ENCODE measurements around the gene DST.
"Not testable (repeated sequence)": the region's sequence is repeated elsewhere in the genome, so short reads cannot be mapped to it uniquely, and the experiment has no call there.

The DST gene

DNA sequence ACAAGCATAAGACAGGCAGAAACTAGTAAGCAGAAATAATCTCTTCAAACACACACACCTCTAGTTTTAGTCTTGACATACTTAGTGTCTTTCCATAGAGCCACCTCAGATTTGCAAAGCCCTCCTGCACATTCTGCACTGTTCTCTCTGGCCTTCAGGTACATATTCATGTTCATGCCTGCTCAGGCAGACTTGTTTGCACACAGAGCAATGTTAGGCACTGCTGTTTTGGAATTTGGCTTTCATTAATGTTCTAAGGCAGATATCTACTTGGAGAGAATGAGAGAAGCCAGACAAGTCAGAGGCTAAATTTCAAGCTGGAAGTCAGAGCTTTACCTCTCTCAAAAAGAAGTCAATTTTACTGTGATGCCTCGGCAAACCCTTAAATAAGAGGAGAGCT, 21.3 kb upstream of the DST start:
- Histone ChIP-seq H3K4me1 (ENCODE audit: control insufficient read depth in 1 of 2, insufficient read depth in 2 of 2, low read length in 2 of 2) (no peaks in the 10 kb centered on the region), H3K9ac (ENCODE audit: low read depth in 1 of 2, low read length in 2 of 2) (no peak overlapping the region), H3K9me3 (ENCODE audit: control insufficient read depth in 1 of 2, low read length in 2 of 2) (no peaks in the 10 kb centered on the region), H3K36me3 (ENCODE audit: control insufficient read depth in 1 of 2, insufficient read depth in 2 of 2, low read length in 2 of 2) (no peaks in the 10 kb centered on the region), H3K27me3 (ENCODE audit: control insufficient read depth in 1 of 2, insufficient read depth in 2 of 2, low read length in 2 of 2) (no peaks in the 10 kb centered on the region), H3K27ac (ENCODE audit: low read depth, low read length) (no peak overlapping the region), H3K4me3 (ENCODE audit: low read depth in 1 of 2, low read length in 2 of 2) (no peak overlapping the region)

DNA sequence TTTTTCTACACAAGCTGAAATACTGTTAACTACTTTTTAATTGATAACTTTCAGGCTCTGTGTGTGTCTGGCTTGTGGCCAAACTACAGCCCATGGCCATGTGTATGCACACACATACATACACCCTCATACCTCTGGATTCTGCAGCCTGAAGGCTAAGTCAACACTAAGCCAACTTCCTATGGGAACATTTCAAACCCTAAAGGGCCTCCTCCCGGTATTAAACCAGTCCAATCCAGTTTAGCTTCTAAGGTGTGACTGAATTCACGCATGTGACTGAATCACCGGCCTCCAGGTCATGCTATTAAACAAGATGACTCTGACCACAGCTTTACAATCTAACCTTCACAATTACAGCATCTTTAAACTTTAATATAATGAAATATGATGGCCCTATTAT, 20.7 kb upstream of the DST start:
- no peaks in the 10 kb centered on the region for H3K27me3 ChIP-seq (ENCODE audit: control insufficient read depth in 1 of 2, insufficient read depth in 2 of 2, low read length in 2 of 2)
- no peaks in the 10 kb centered on the region for H3K36me3 ChIP-seq (ENCODE audit: control insufficient read depth in 1 of 2, insufficient read depth in 2 of 2, low read length in 2 of 2)
- no peak overlapping the region for H3K27ac ChIP-seq (ENCODE audit: low read depth, low read length)
- H3K9ac ChIP-seq (ENCODE audit: low read depth in 1 of 2, low read length in 2 of 2): no peak overlapping the region
- no peaks in the 10 kb centered on the region for H3K9me3 ChIP-seq (ENCODE audit: control insufficient read depth in 1 of 2, low read length in 2 of 2)
- no peak overlapping the region for H3K4me3 ChIP-seq (ENCODE audit: low read depth in 1 of 2, low read length in 2 of 2)
- H3K4me1 ChIP-seq (ENCODE audit: control insufficient read depth in 1 of 2, insufficient read depth in 2 of 2, low read length in 2 of 2): no peaks in the 10 kb centered on the region

DNA sequence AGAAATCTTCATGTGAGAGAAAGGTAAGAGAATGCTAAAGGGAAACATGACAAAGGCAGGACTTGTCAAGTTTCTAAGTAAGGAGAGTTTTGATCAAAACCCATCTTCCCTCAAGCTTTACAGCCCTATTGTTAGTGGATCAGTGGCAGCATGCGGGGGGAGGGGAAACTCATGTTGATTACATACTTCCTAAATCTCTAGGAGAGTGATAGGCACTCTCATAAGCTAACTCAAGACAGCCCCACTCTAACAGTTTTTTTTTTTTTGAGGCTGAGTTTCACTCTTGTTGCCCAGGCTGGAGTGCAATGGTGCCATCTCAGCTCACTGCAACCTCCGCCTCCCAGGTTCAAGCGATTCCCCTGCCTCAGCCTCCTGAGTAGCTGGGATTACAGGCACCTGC, 18.6 kb upstream of the DST start:
- not testable (repeated sequence) for H3K27me3 ChIP-seq (ENCODE audit: control insufficient read depth in 1 of 2, insufficient read depth in 2 of 2, low read length in 2 of 2); H3K9me3 ChIP-seq (ENCODE audit: control insufficient read depth in 1 of 2, low read length in 2 of 2); H3K27ac ChIP-seq (ENCODE audit: low read depth, low read length); H3K4me3 ChIP-seq (ENCODE audit: low read depth in 1 of 2, low read length in 2 of 2); H3K9ac ChIP-seq (ENCODE audit: low read depth in 1 of 2, low read length in 2 of 2); H3K36me3 ChIP-seq (ENCODE audit: control insufficient read depth in 1 of 2, insufficient read depth in 2 of 2, low read length in 2 of 2); H3K4me1 ChIP-seq (ENCODE audit: control insufficient read depth in 1 of 2, insufficient read depth in 2 of 2, low read length in 2 of 2)

- no peak overlapping the region for H3K4me3 ChIP-seq (ENCODE audit: low read depth in 1 of 2, low read length in 2 of 2)
- no peaks in the 10 kb centered on the region for H3K27me3 ChIP-seq (ENCODE audit: control insufficient read depth in 1 of 2, insufficient read depth in 2 of 2, low read length in 2 of 2)
- H3K4me1 ChIP-seq (ENCODE audit: control insufficient read depth in 1 of 2, insufficient read depth in 2 of 2, low read length in 2 of 2): peaks cover 10 to 16% of the 10 kb centered on the region in 2 donors
- no peak overlapping the region for H3K9ac ChIP-seq (ENCODE audit: low read depth in 1 of 2, low read length in 2 of 2)
- no peaks in the 10 kb centered on the region for H3K36me3 ChIP-seq (ENCODE audit: control insufficient read depth in 1 of 2, insufficient read depth in 2 of 2, low read length in 2 of 2)
- no peak overlapping the region for H3K27ac ChIP-seq (ENCODE audit: low read depth, low read length)
- H3K9me3 ChIP-seq (ENCODE audit: control insufficient read depth in 1 of 2, low read length in 2 of 2): no peaks in the 10 kb centered on the region
These were observed 17.7 kb upstream of the DST start for GRCh38 chr6:56660381-56660730.

DNA sequence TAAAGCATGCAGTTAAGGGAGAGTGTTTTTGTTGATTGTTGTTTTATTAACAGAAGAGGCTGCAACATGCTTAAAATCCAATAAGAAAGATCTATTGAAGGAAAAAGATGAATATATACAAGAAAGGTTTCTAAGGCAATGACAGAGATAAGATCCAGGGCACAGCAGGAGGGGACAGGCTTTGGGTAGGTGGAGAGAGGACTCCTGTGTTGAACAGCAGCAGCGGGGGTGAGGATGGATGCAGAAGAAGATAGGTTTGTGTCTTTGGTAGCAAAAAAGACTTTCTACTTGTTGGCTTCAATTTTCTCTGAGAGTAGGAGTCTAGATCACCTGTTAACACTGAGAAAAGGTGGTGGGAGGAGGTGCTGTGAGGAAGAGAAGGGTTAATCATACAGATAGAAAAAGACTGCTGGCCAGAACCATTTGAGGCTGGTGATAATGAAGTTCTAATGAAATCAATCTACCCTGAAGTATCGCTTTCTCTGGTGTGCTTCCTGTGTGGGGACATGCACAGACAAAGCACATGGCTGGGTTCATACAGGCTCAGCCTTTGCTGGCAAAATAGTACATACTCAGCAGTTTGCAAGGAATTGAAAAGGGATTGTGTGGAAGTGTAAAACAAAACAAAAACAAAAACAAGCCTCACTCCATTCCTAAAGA, 17.2 kb upstream of the DST start:
- no peak overlapping the region for H3K4me3 ChIP-seq (ENCODE audit: low read depth in 1 of 2, low read length in 2 of 2)
- no peaks in the 10 kb centered on the region for H3K9me3 ChIP-seq (ENCODE audit: control insufficient read depth in 1 of 2, low read length in 2 of 2)
- no peak overlapping the region for H3K9ac ChIP-seq (ENCODE audit: low read depth in 1 of 2, low read length in 2 of 2)
- peaks cover 10 to 17% of the 10 kb centered on the region in 2 donors for H3K4me1 ChIP-seq (ENCODE audit: control insufficient read depth in 1 of 2, insufficient read depth in 2 of 2, low read length in 2 of 2)
- H3K27ac ChIP-seq (ENCODE audit: low read depth, low read length): no peak overlapping the region
- H3K27me3 ChIP-seq (ENCODE audit: control insufficient read depth in 1 of 2, insufficient read depth in 2 of 2, low read length in 2 of 2): no peaks in the 10 kb centered on the region
- H3K36me3 ChIP-seq (ENCODE audit: control insufficient read depth in 1 of 2, insufficient read depth in 2 of 2, low read length in 2 of 2): no peaks in the 10 kb centered on the region

- Histone ChIP-seq H3K27ac (ENCODE audit: low read depth, low read length) (no peak overlapping the region), H3K27me3 (ENCODE audit: control insufficient read depth in 1 of 2, insufficient read depth in 2 of 2, low read length in 2 of 2) (no peaks in the 10 kb centered on the region), H3K9me3 (ENCODE audit: control insufficient read depth in 1 of 2, low read length in 2 of 2) (no peaks in the 10 kb centered on the region), H3K4me3 (ENCODE audit: low read depth in 1 of 2, low read length in 2 of 2) (no peak overlapping the region), H3K36me3 (ENCODE audit: control insufficient read depth in 1 of 2, insufficient read depth in 2 of 2, low read length in 2 of 2) (no peaks in the 10 kb centered on the region), H3K9ac (ENCODE audit: low read depth in 1 of 2, low read length in 2 of 2) (no peak overlapping the region), H3K4me1 (ENCODE audit: control insufficient read depth in 1 of 2, insufficient read depth in 2 of 2, low read length in 2 of 2) (peaks cover 10 to 17% of the 10 kb centered on the region in 2 donors)
These were observed 15.6 kb upstream of the DST start for GRCh38 chr6:56658326-56658725.

DNA sequence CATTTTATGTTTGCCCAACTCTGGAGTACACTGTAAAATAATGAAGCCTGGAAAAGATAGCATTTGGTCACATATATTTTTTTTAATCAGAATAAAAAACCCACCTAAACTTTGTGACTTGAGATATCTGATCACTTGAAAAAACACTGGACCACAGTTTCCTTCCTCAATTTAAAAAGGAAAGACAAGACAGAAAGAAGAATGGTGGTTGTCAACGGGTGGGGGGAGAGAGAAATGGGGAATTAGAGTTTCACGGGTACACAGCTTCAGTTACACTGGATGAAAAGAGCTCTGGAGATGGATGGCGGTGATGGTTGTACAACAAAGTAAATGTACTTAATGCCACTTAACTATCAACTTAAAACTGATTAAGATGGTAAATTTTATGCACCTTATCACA, 14.7 kb upstream of the DST start:
- H3K27ac ChIP-seq (ENCODE audit: low read depth, low read length): no peak overlapping the region
- peaks cover 10 to 17% of the 10 kb centered on the region in 2 donors for H3K4me1 ChIP-seq (ENCODE audit: control insufficient read depth in 1 of 2, insufficient read depth in 2 of 2, low read length in 2 of 2)

GRCh38 chr6:56656466-56656865, 13.8 kb upstream of the DST start:
- Histone ChIP-seq H3K9ac (ENCODE audit: low read depth in 1 of 2, low read length in 2 of 2) (no peak overlapping the region), H3K27me3 (ENCODE audit: control insufficient read depth in 1 of 2, insufficient read depth in 2 of 2, low read length in 2 of 2) (no peaks in the 10 kb centered on the region), H3K9me3 (ENCODE audit: control insufficient read depth in 1 of 2, low read length in 2 of 2) (no peaks in the 10 kb centered on the region), H3K4me1 (ENCODE audit: control insufficient read depth in 1 of 2, insufficient read depth in 2 of 2, low read length in 2 of 2) (peaks cover 10 to 17% of the 10 kb centered on the region in 2 donors), H3K27ac (ENCODE audit: low read depth, low read length) (no peak overlapping the region), H3K4me3 (ENCODE audit: low read depth in 1 of 2, low read length in 2 of 2) (peak overlapping the region in 1 of 2 donors; percentile 7), H3K36me3 (ENCODE audit: control insufficient read depth in 1 of 2, insufficient read depth in 2 of 2, low read length in 2 of 2) (no peaks in the 10 kb centered on the region)

More for the DNA sequence above, 14.7 kb upstream of the DST start:
- Histone ChIP-seq H3K27me3 (ENCODE audit: control insufficient read depth in 1 of 2, insufficient read depth in 2 of 2, low read length in 2 of 2) (no peaks in the 10 kb centered on the region), H3K9me3 (ENCODE audit: control insufficient read depth in 1 of 2, low read length in 2 of 2) (no peaks in the 10 kb centered on the region), H3K4me3 (ENCODE audit: low read depth in 1 of 2, low read length in 2 of 2) (no peak overlapping the region), H3K36me3 (ENCODE audit: control insufficient read depth in 1 of 2, insufficient read depth in 2 of 2, low read length in 2 of 2) (no peaks in the 10 kb centered on the region), H3K9ac (ENCODE audit: low read depth in 1 of 2, low read length in 2 of 2) (no peak overlapping the region)

GRCh38 chr6:56655996-56656395, 13.3 kb upstream of the DST start:
- no peak overlapping the region for H3K27ac ChIP-seq (ENCODE audit: low read depth, low read length)

DNA sequence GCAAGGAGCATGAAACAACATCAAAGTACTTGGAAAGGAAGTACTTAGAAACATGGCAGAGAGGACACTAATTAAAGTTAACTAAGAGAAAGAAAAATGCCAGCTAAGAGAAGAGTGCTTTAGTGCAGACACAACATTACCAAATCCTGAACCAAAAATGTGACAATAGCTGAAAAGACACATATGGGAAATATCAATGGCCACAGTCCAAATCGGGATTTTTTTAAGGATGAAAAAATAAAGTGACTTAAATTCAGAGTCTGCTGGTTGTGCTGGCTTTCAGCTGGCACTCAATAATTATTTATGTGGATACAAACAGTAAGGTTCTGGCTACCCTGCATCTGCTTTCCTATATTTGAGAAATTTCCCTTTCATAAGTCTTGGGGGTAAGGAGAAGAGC, 12.6 kb upstream of the DST start:
- Histone ChIP-seq H3K4me1 (ENCODE audit: control insufficient read depth in 1 of 2, insufficient read depth in 2 of 2, low read length in 2 of 2) (peaks cover 10 to 17% of the 10 kb centered on the region in 2 donors), H3K27ac (ENCODE audit: low read depth, low read length) (no peak overlapping the region), H3K9me3 (ENCODE audit: control insufficient read depth in 1 of 2, low read length in 2 of 2) (no peaks in the 10 kb centered on the region), H3K27me3 (ENCODE audit: control insufficient read depth in 1 of 2, insufficient read depth in 2 of 2, low read length in 2 of 2) (no peaks in the 10 kb centered on the region), H3K36me3 (ENCODE audit: control insufficient read depth in 1 of 2, insufficient read depth in 2 of 2, low read length in 2 of 2) (no peaks in the 10 kb centered on the region), H3K9ac (ENCODE audit: low read depth in 1 of 2, low read length in 2 of 2) (no peak overlapping the region), H3K4me3 (ENCODE audit: low read depth in 1 of 2, low read length in 2 of 2) (no peak overlapping the region)

More at GRCh38 chr6:56655996-56656395, 13.3 kb upstream of the DST start:
- H3K4me3 ChIP-seq (ENCODE audit: low read depth in 1 of 2, low read length in 2 of 2): peak overlapping the region in 1 of 2 donors; percentile 7
- no peak overlapping the region for H3K9ac ChIP-seq (ENCODE audit: low read depth in 1 of 2, low read length in 2 of 2)
- H3K27me3 ChIP-seq (ENCODE audit: control insufficient read depth in 1 of 2, insufficient read depth in 2 of 2, low read length in 2 of 2): no peaks in the 10 kb centered on the region
- H3K4me1 ChIP-seq (ENCODE audit: control insufficient read depth in 1 of 2, insufficient read depth in 2 of 2, low read length in 2 of 2): peaks cover 10 to 17% of the 10 kb centered on the region in 2 donors
- no peaks in the 10 kb centered on the region for H3K9me3 ChIP-seq (ENCODE audit: control insufficient read depth in 1 of 2, low read length in 2 of 2)
- no peaks in the 10 kb centered on the region for H3K36me3 ChIP-seq (ENCODE audit: control insufficient read depth in 1 of 2, insufficient read depth in 2 of 2, low read length in 2 of 2)

GRCh38 chr6:56652994-56653393, 10.3 kb upstream of the DST start:
- no peak overlapping the region for H3K4me3 ChIP-seq (ENCODE audit: low read depth in 1 of 2, low read length in 2 of 2)
- H3K9ac ChIP-seq (ENCODE audit: low read depth in 1 of 2, low read length in 2 of 2): no peak overlapping the region
- H3K27me3 ChIP-seq (ENCODE audit: control insufficient read depth in 1 of 2, insufficient read depth in 2 of 2, low read length in 2 of 2): no peaks in the 10 kb centered on the region
- no peaks in the 10 kb centered on the region for H3K9me3 ChIP-seq (ENCODE audit: control insufficient read depth in 1 of 2, low read length in 2 of 2)
- H3K4me1 ChIP-seq (ENCODE audit: control insufficient read depth in 1 of 2, insufficient read depth in 2 of 2, low read length in 2 of 2): peaks cover 19 to 37% of the 10 kb centered on the region in 2 donors
- H3K27ac ChIP-seq (ENCODE audit: low read depth, low read length): no peak overlapping the region
- H3K36me3 ChIP-seq (ENCODE audit: control insufficient read depth in 1 of 2, insufficient read depth in 2 of 2, low read length in 2 of 2): peaks cover 0 to 3% of the 10 kb centered on the region in 2 donors

Data from duodenal mucosa (tissue), 2 donors.